Stimulated activated CD4-positive, alpha-beta T cell treated with anti-CD3 and anti-CD28 coated beads, Interleukin-2, amount 100 ng/mL, for 4 hours (primary cell): ENCODE measurements around the gene URI1.

ENCODE experiments used
- DNase-seq: peaks from one replicate; pipeline ENCODE4 v3.0.0-alpha.2; 2020; ENCODE audit warnings: low read depth

URI1 gene

GRCh38 chr19:29971648-29972047 lies 29.6 kb downstream of the URI1 start:
- DNase-seq, result no peak

GRCh38 chr19:29974701-29975100 lies 32.7 kb downstream of the URI1 start:
- no peak for DNase-seq

- DNase-seq, result no peak
These were observed 34.3 kb downstream of the URI1 start for GRCh38 chr19:29976151-29976943.

- no peak for DNase-seq
These were observed 36.0 kb downstream of the URI1 start for GRCh38 chr19:29978080-29978479.

- DNase-seq, result no peak
These were observed 41.5 kb downstream of the URI1 start for GRCh38 chr19:29983568-29983967.

GRCh38 chr19:29985196-29985595 lies 43.2 kb downstream of the URI1 start:
- DNase-seq, result no peak

GRCh38 chr19:29988351-29988750 lies 46.3 kb downstream of the URI1 start:
- DNase-seq, result no peak

- DNase-seq, result no peak
These were observed 50.3 kb downstream of the URI1 start for GRCh38 chr19:29992233-29992867.

GRCh38 chr19:29999490-29999889 lies 57.5 kb downstream of the URI1 start:
- DNase-seq, result no peak

GRCh38 chr19:30000862-30001261 lies 58.8 kb downstream of the URI1 start:
- no peak for DNase-seq

- no peak for DNase-seq
These were observed 59.3 kb downstream of the URI1 start for GRCh38 chr19:30001301-30001700.

- DNase-seq, result no peak
These were observed 59.8 kb downstream of the URI1 start for GRCh38 chr19:30001791-30002190.

GRCh38 chr19:30003866-30004265 lies 61.8 kb downstream of the URI1 start:
- DNase-seq, result no peak

GRCh38 chr19:30004403-30004802 lies 62.4 kb downstream of the URI1 start:
- no peak for DNase-seq

- DNase-seq, result no peak
These were observed 64.2 kb downstream of the URI1 start for GRCh38 chr19:30006207-30006606.

GRCh38 chr19:30008169-30008568 lies 66.1 kb downstream of the URI1 start:
- DNase-seq, result no peak

- DNase-seq, result no peak
These were observed 67.0 kb downstream of the URI1 start for GRCh38 chr19:30009013-30009412.

- no peak for DNase-seq
These were observed 69.1 kb downstream of the URI1 start for GRCh38 chr19:30011051-30011578.

- no peak for DNase-seq
These were observed 72.7 kb downstream of the URI1 start for GRCh38 chr19:30014770-30015169.

- DNase-seq, result no peak
These were observed 75.1 kb downstream of the URI1 start for GRCh38 chr19:30017172-30017571.

GRCh38 chr19:30020189-30020588 lies 78.2 kb downstream of the URI1 start:
- DNase-seq, result no peak

GRCh38 chr19:30022659-30023058 lies 80.6 kb downstream of the URI1 start:
- DNase-seq, result no peak

GRCh38 chr19:30023330-30023729 lies 81.3 kb downstream of the URI1 start:
- no peak for DNase-seq

GRCh38 chr19:30024091-30024490 lies 82.1 kb downstream of the URI1 start:
- no peak for DNase-seq
